Heart left ventricle (tissue), 16 donors: Measurements from ENCODE around the gene NSD1. TPM values are rescaled to one million over a fixed set of nuclear protein-coding genes. Genes with fewer than 3 reads are reported as not detected.

ENCODE experiments used
- ATAC-seq, 4 donors: fragments of 200-7000 bp; cut with Tn5 transposase; one replicate each; pipeline ENCODE4 v1.9.1; 2020 to 2022; ENCODE audit warnings: moderate library complexity in 4 of 4, mild to moderate bottlenecking in 3 of 4, moderate number of reproducible peaks in 1 of 4
- DNase-seq, 5 donors: peaks; one replicate each; pipeline ENCODE4 v3.0.0-alpha.2; 2020
- H3K27ac ChIP-seq, 12 donors: fragments of 200-600 bp; sonication (generic) in 4 of 12; one replicate each; pipeline versions ENCODE4 v1.5.0 to v1.8.0; 2016 to 2022; ENCODE audit warnings: mild to moderate bottlenecking in 2 of 12
- H3K27me3 ChIP-seq, 9 donors: fragments of 200-600 bp; sonication (generic) in 2 of 9; one replicate each; pipeline versions ENCODE4 v1.5.1 to v1.8.0; 2016 to 2022; ENCODE audit warnings: mild to moderate bottlenecking in 3 of 9
- H3K36me3 ChIP-seq, 9 donors: fragments of 200-600 bp; sonication (generic) in 2 of 9; one replicate each; pipeline versions ENCODE4 v1.5.0 to v1.8.0; 2018 to 2022; ENCODE audit warnings: mild to moderate bottlenecking in 2 of 9
- H3K4me1 ChIP-seq, 12 donors: fragments of 200-600 bp; sonication (generic) in 4 of 12; one replicate each; pipeline versions ENCODE4 v1.5.0 to v1.8.0; 2016 to 2022; ENCODE audit warnings: mild to moderate bottlenecking in 3 of 12
- H3K4me3 ChIP-seq, 12 donors: fragments of 200-600 bp; sonication (generic) in 4 of 12; one replicate each; pipeline versions ENCODE4 v1.5.0 to v1.8.0; 2017 to 2022; ENCODE audit warnings: mild to moderate bottlenecking in 9 of 12, moderate library complexity in 4 of 12
- H3K9me3 ChIP-seq, 12 donors: fragments of 200-600 bp; sonication (generic) in 4 of 12; one replicate each; pipeline versions ENCODE4 v1.5.0 to v1.8.0; 2016 to 2022; ENCODE audit warnings: mild to moderate bottlenecking in 1 of 12
- CTCF ChIP-seq, 12 donors: fragments of 200-600 bp; sonication (generic) in 4 of 12; IDR thresholded peaks; one replicate each; pipeline versions ENCODE4 v1.5.0 to v1.8.0; 2018 to 2022; ENCODE audit warnings: antibody characterized with exemption in 12 of 12, mild to moderate bottlenecking in 5 of 12
- POLR2A ChIP-seq, 2 donors: fragments of 450-650 bp; IDR thresholded peaks; one replicate each; pipeline ENCODE4 v1.6.1; 2017; ENCODE audit warnings: antibody characterized with exemption in 2 of 2, mild to moderate bottlenecking in 2 of 2, moderate library complexity in 2 of 2
- WGBS, 4 donors: extraction: QIAGEN DNeasy Blood & Tissue Kit in 2 of 4; methylation state at CpG; one replicate each; pipeline versions ENCODE4 v1.1.5 to v1.1.7; 2013 to 2018; 5-methylcytosine and 5-hydroxymethylcytosine counted together
- intact Hi-C, 10 donors: fragments of 100-400 bp; cut with DNase I; formaldehyde crosslinking; loops; one replicate each; pipeline versions ENCODE4 v1.11.1 to v1.14.2; 2022
- polyA plus RNA-seq, 2 donors: library from polyadenylated mRNA; stranded (reverse); fragments of 200-250 nt; gene quantifications; one replicate each; pipeline ENCODE4 v1.2.3, GENCODE V29; 2013
- total RNA-seq, 9 donors: library from RNA; depleted of rRNA in 2 of 9; stranded (reverse); fragments of >200 nt in 2 of 9; fragmentation: NEBNext Ultra II Directional in 3 of 9; extraction: Animal tissue kit (Norgen Biotek cat#: 25700) in 3 of 9; gene quantifications; one replicate each; pipeline versions ENCODE4 v1.1.0 to v1.2.4, GENCODE V29; 2016 to 2023
- donor health status: ischemic (EF 13 %, LVEDD 7.1; RV severe dilation, severe dysfunction).
- donor health status: healthy with polysubstance abuse.
- donor health status: DM: no; HTN: yes; CAD: no.
- donor health status: DM: no; HTN: no; CAD: no.
- donor health status: ischemic (EF 25% LVEDD 6.9; RV normal size, moderate dysfunction).
- donor health status: ischemic (EF 25% LVEDD 5.7; RV mildly dilated, moderate dysfunction).
- donor health status: healthy.
- donor health status: DM: yes; HTN: yes; CAD: no.
- donor health status: ischemic (EF 35%, LVEDD 5.7; RV mildly dilated, moderate dysfunction).
- donor health status: nonischemic (EF 11% LVEDD 7.7; RV severe dilation, severe dysfunction).
- donor health status: DM: yes; HTN: yes; CAD: no.
- donor health status: PGD.
- donor health status: ischemic (EF 29% LVEDD 5.4; RV normal size, mild dysfunction).
- donor health status: nonischemic (EF 23%, LVEDD 6.1; RV moderate dilation, normal function).

Gene NSD1
- total and polyA plus RNA-seq, 11 donors: 10.9 to 64.6 (median 43.9) TPM

GRCh38 chr5:177134697-177135225 is 1.2 kb downstream of the NSD1 start:
- 12 to 19% (median 13%) methylated on average over 9 to 13 of the region's 13 CpGs for WGBS, 4 donors
- intact Hi-C loops: loop anchor here in 1 of 10 donors (5.0 kb wide), 1 partner anchor 168 kb away; the partner anchor contains the start of genes PRELID1 and RAB24
- H3K4me3 ChIP-seq: peak overlapping the region; percentile 59 to 88 (median 76)

GRCh38 chr5:177140312-177140711 is 6.7 kb downstream of the NSD1 start:
- Histone ChIP-seq H3K9me3 (no peaks in the 10 kb centered on the region), H3K27ac (no peak overlapping the region), H3K4me3 (no peak overlapping the region), H3K36me3 (peaks cover 0 to 92% (median 69%) of the 10 kb centered on the region in 9 donors), H3K27me3 (no peaks in the 10 kb centered on the region), H3K4me1 (peaks cover 3 to 82% (median 47%) of the 10 kb centered on the region in 12 donors)
- ATAC-seq: no peak
- no peak for DNase-seq
- WGBS, 4 donors: 91 to 96% (median 94%) methylated on average over 2 of the region's 2 CpGs
- TF ChIP-seq POLR2A (IDR thresholded peaks at IDR 0.05) (no peak), CTCF (IDR thresholded peaks at IDR 0.05) (no peak)
- intact Hi-C loops: no loop called here

More at GRCh38 chr5:177134697-177135225, 1.2 kb downstream of the NSD1 start:
- ATAC-seq: no peak
- peaks cover 4 to 60% (median 48%) of the 10 kb centered on the region in 12 donors for H3K4me1 ChIP-seq
- no peak for DNase-seq
- no peaks in the 10 kb centered on the region for H3K27me3 ChIP-seq
- H3K9me3 ChIP-seq: no peaks in the 10 kb centered on the region
- peaks cover 0 to 48% (median 39%) of the 10 kb centered on the region in 9 donors for H3K36me3 ChIP-seq
- TF ChIP-seq CTCF (IDR thresholded peaks at IDR 0.05): peak in 1 of 12 donors; percentile 1
- TF ChIP-seq POLR2A (IDR thresholded peaks at IDR 0.05): no peak
- H3K27ac ChIP-seq: peak overlapping the region; percentile 83 to 98 (median 94)

- TF ChIP-seq POLR2A (IDR thresholded peaks at IDR 0.05) (no peak), CTCF (IDR thresholded peaks at IDR 0.05) (no peak)
- WGBS, 4 donors: 83 to 90% (median 88%) methylated on average over 3 of the region's 3 CpGs
- H3K36me3 ChIP-seq: peaks cover 0 to 92% (median 67%) of the 10 kb centered on the region in 9 donors
Measured at GRCh38 chr5:177141496-177141895, 7.9 kb downstream of the NSD1 start.

GRCh38 chr5:177142098-177142611 is 8.6 kb downstream of the NSD1 start:
- Histone ChIP-seq H3K9me3 (no peaks in the 10 kb centered on the region), H3K36me3 (peaks cover 0 to 92% (median 67%) of the 10 kb centered on the region in 9 donors), H3K27me3 (no peaks in the 10 kb centered on the region), H3K4me3 (no peak overlapping the region), H3K4me1 (peaks cover 0 to 64% (median 30%) of the 10 kb centered on the region in 12 donors), H3K27ac (no peak overlapping the region)
- ATAC-seq: peak; percentile 63 to 88 (median 84)
- no peak for DNase-seq
- TF ChIP-seq POLR2A (IDR thresholded peaks at IDR 0.05) (no peak), CTCF (IDR thresholded peaks at IDR 0.05) (no peak)
- intact Hi-C loops: no loop called here
- WGBS, 4 donors: 69 to 89% (median 82%) methylated on average over 2 of the region's 2 CpGs

More at GRCh38 chr5:177141496-177141895, 7.9 kb downstream of the NSD1 start:
- no peak for DNase-seq
- H3K4me3 ChIP-seq: no peak overlapping the region
- intact Hi-C loops: no loop called here
- no peak for ATAC-seq
- H3K4me1 ChIP-seq: peaks cover 0 to 70% (median 35%) of the 10 kb centered on the region in 12 donors
- H3K9me3 ChIP-seq: no peaks in the 10 kb centered on the region
- no peak overlapping the region for H3K27ac ChIP-seq
- no peaks in the 10 kb centered on the region for H3K27me3 ChIP-seq
